Eye (tissue), 1 donor: ENCODE measurements around the gene ERCC6.

ENCODE experiments used
- DNase-seq: peaks from one replicate; pipeline ENCODE4 v3.0.0-alpha.2; 2015

The ERCC6 gene

GRCh38 chr10:49508654-49509053 lies 30.3 kb downstream of the ERCC6 start:
- DNase-seq = no peak

- no peak for DNase-seq
Measured at GRCh38 chr10:49508249-49508648, 30.7 kb downstream of the ERCC6 start.

GRCh38 chr10:49505589-49505988 lies 33.3 kb downstream of the ERCC6 start:
- no peak for DNase-seq

- no peak for DNase-seq
Measured at GRCh38 chr10:49505076-49505475, 33.8 kb downstream of the ERCC6 start.

GRCh38 chr10:49504528-49504927 lies 34.4 kb downstream of the ERCC6 start:
- no peak for DNase-seq

- DNase-seq = no peak
Measured at GRCh38 chr10:49502358-49502757, 36.6 kb downstream of the ERCC6 start.

- peak; percentile 66 for DNase-seq
Measured at GRCh38 chr10:49500412-49500811, 38.5 kb downstream of the ERCC6 start.

GRCh38 chr10:49499305-49499851 lies 39.5 kb downstream of the ERCC6 start:
- DNase-seq = no peak

GRCh38 chr10:49498425-49498824 lies 40.5 kb downstream of the ERCC6 start:
- DNase-seq = no peak

GRCh38 chr10:49497358-49497757 lies 41.6 kb downstream of the ERCC6 start:
- DNase-seq = no peak

GRCh38 chr10:49488056-49488717 lies 50.7 kb downstream of the ERCC6 start:
- DNase-seq = no peak

- no peak for DNase-seq
Measured at GRCh38 chr10:49486738-49487137, 52.2 kb downstream of the ERCC6 start.

GRCh38 chr10:49486009-49486408 lies 52.9 kb downstream of the ERCC6 start:
- no peak for DNase-seq

- DNase-seq = no peak
Measured at GRCh38 chr10:49484486-49485235, 54.3 kb downstream of the ERCC6 start.

GRCh38 chr10:49478819-49479218 lies 60.1 kb downstream of the ERCC6 start:
- DNase-seq = no peak

- DNase-seq = no peak
Measured at GRCh38 chr10:49474901-49475300, 64.0 kb downstream of the ERCC6 start.

- DNase-seq = no peak
Measured at GRCh38 chr10:49471532-49471931, 67.4 kb downstream of the ERCC6 start.

GRCh38 chr10:49465736-49466135 lies 73.2 kb downstream of the ERCC6 start:
- DNase-seq = no peak
